Prostate gland (tissue), 2 donors: ENCODE results near the gene FAM50B. TPM values are rescaled to one million over a fixed set of nuclear protein-coding genes. Genes with fewer than 3 reads are reported as not detected.

Source experiments
- DNase-seq: peaks from one replicate; pipeline ENCODE4 v3.0.0-alpha.2; 2019; ENCODE audit warnings: low spot score
- H3K27ac ChIP-seq, 2 donors: fragments of 200-600 bp; sonication (generic); 2 replicates each; pipeline ENCODE4 v1.5.1; 2017 to 2019
- H3K27me3 ChIP-seq: fragments of 200-600 bp; sonication (generic); replicated peaks from 2 replicates; pipeline ENCODE4 v1.5.1; 2019; ENCODE audit not compliant: insufficient read depth
- H3K36me3 ChIP-seq, 2 donors: fragments of 200-600 bp; sonication (generic); 1 replicate in 1 of 2; 2 replicates in 1 of 2; pipeline versions ENCODE4 v1.5.1 to v1.8.1; 2017 to 2019
- H3K4me1 ChIP-seq: fragments of 200-600 bp; sonication (generic); replicated peaks from 2 replicates; pipeline ENCODE4 v1.5.1; 2019
- H3K4me3 ChIP-seq, 2 donors: fragments of 200-600 bp; sonication (generic); 2 replicates each; pipeline ENCODE4 v1.5.1; 2017 to 2019
- H3K9me3 ChIP-seq: fragments of 200-600 bp; sonication (generic); 2 replicates; pipeline ENCODE4 v1.5.1; 2017
- CTCF ChIP-seq, 4 experiments: fragments of 200-600 bp in 2 of 4; fragments of 450-650 bp in 2 of 4; sonication (generic) in 2 of 4; IDR thresholded peaks; 1 replicate in 3 of 4; 2 replicates in 1 of 4; pipeline ENCODE4 v1.5.1; 2016 to 2019; ENCODE audit warnings: antibody characterized with exemption in 4 of 4, mild to moderate bottlenecking in 2 of 4, moderate library complexity in 2 of 4
- POLR2A ChIP-seq: fragments of 450-650 bp; IDR thresholded peaks from one replicate; pipeline ENCODE4 v1.6.1; 2016; ENCODE audit warnings: antibody characterized with exemption, mild to moderate bottlenecking
- POLR2AphosphoS5 ChIP-seq: sonication (generic); formaldehyde crosslinking; IDR thresholded peaks from one replicate; pipeline ENCODE4 v1.6.1; 2017; ENCODE audit warnings: antibody characterized with exemption
- WGBS: methylation state at CpG from one replicate; pipeline ENCODE4 v1.1.5; 2018; 5-methylcytosine and 5-hydroxymethylcytosine counted together
- intact Hi-C: fragments of 100-400 bp; cut with DNase I; formaldehyde crosslinking; loops from one replicate; pipeline ENCODE4 v1.14.2; 2022
- total RNA-seq, 2 donors: library from RNA; depleted of rRNA; stranded (reverse); fragments of >200 nt; gene quantifications; one replicate each; pipeline ENCODE4 v1.1.0, GENCODE V29; 2016

FAM50B gene
- total RNA-seq, 2 donors from 2014 or later = 14.2 to 36.4 TPM

- no peaks in the 10 kb centered on the region for H3K27me3 ChIP-seq
- DNase-seq = no peak
- H3K4me3 ChIP-seq = no peak overlapping the region
Observed at GRCh38 chr6:3865463-3865862, 16.3 kb downstream of the FAM50B start.

GRCh38 chr6:3867641-3868502 is 18.7 kb downstream of the FAM50B start:
- Histone ChIP-seq H3K4me3 (no peak overlapping the region), H3K9me3 (no peaks in the 10 kb centered on the region), H3K36me3 (no peaks in the 10 kb centered on the region), H3K27me3 (no peaks in the 10 kb centered on the region), H3K27ac (no peak overlapping the region), H3K4me1 (no peaks in the 10 kb centered on the region)
- TF ChIP-seq POLR2AphosphoS5 (no peak), CTCF (IDR thresholded peaks at IDR 0.05) (no peak), POLR2A (no peak)
- intact Hi-C loops = no loop called here
- WGBS = 76% methylated on average over 10 of the region's 10 CpGs
- no peak for DNase-seq

More at GRCh38 chr6:3865463-3865862, 16.3 kb downstream of the FAM50B start:
- Histone ChIP-seq H3K4me1 (no peaks in the 10 kb centered on the region), H3K27ac (no peak overlapping the region), H3K9me3 (no peaks in the 10 kb centered on the region), H3K36me3 (no peaks in the 10 kb centered on the region)
- intact Hi-C loops = no loop called here
- WGBS = 91% methylated on average over 3 of the region's 3 CpGs
- TF ChIP-seq POLR2A (no peak), POLR2AphosphoS5 (no peak)

- DNase-seq = no peak
- Histone ChIP-seq H3K27me3 (no peaks in the 10 kb centered on the region), H3K36me3 (no peaks in the 10 kb centered on the region), H3K4me1 (no peaks in the 10 kb centered on the region), H3K9me3 (no peaks in the 10 kb centered on the region), H3K4me3 (no peak overlapping the region), H3K27ac (no peak overlapping the region)
- 50% methylated on average over 7 of the region's 7 CpGs for WGBS
- intact Hi-C loops = no loop called here
- TF ChIP-seq POLR2A (no peak), POLR2AphosphoS5 (no peak), CTCF (IDR thresholded peaks at IDR 0.05) (no peak)
Observed at GRCh38 chr6:3868544-3868943, 19.4 kb downstream of the FAM50B start.

- H3K36me3 ChIP-seq = no peaks in the 10 kb centered on the region
- WGBS = 97% methylated on average over 3 of the region's 3 CpGs
- DNase-seq = no peak
- H3K27ac ChIP-seq = no peak overlapping the region
- TF ChIP-seq POLR2AphosphoS5 (no peak), POLR2A (no peak), CTCF (IDR thresholded peaks at IDR 0.05) (no peak)
- intact Hi-C loops = no loop called here
- H3K4me1 ChIP-seq = no peaks in the 10 kb centered on the region
- H3K4me3 ChIP-seq = no peak overlapping the region
- no peaks in the 10 kb centered on the region for H3K27me3 ChIP-seq
- no peaks in the 10 kb centered on the region for H3K9me3 ChIP-seq
Observed at GRCh38 chr6:3869284-3869631, 20.1 kb downstream of the FAM50B start.

GRCh38 chr6:3869632-3870527 is 20.7 kb downstream of the FAM50B start:
- H3K4me1 ChIP-seq = no peaks in the 10 kb centered on the region
- no peaks in the 10 kb centered on the region for H3K36me3 ChIP-seq
- no peaks in the 10 kb centered on the region for H3K9me3 ChIP-seq
- no peak overlapping the region for H3K4me3 ChIP-seq
- TF ChIP-seq POLR2AphosphoS5 (no peak), CTCF (IDR thresholded peaks at IDR 0.05) (no peak), POLR2A (no peak)
- DNase-seq = no peak
- no peak overlapping the region for H3K27ac ChIP-seq
- no peaks in the 10 kb centered on the region for H3K27me3 ChIP-seq
- 78% methylated on average over 16 of the region's 16 CpGs for WGBS
- intact Hi-C loops = no loop called here
